HEK293 (cell line): ENCODE data around the gene TRNAU1AP.

Experiments used
- BCL11A ChIP-seq: fragments of 450-650 bp; formaldehyde crosslinking; IDR thresholded peaks from 2 replicates; pipeline ENCODE4 v1.5.1; 2016; ENCODE audit warnings: low read depth, missing biosample characterization, missing genetic modification characterization
- EGR2 ChIP-seq: fragments of 450-650 bp; formaldehyde crosslinking; IDR thresholded peaks from 2 replicates; pipeline ENCODE4 v1.5.1; 2016; ENCODE audit warnings: low read depth, missing biosample characterization, missing genetic modification characterization
- GLIS2 ChIP-seq: fragments of 450-650 bp; formaldehyde crosslinking; IDR thresholded peaks from 2 replicates; pipeline ENCODE4 v1.5.1; 2016; ENCODE audit warnings: missing biosample characterization, missing genetic modification characterization
- KLF10 ChIP-seq: fragments of 450-650 bp; IDR thresholded peaks from 2 replicates; pipeline ENCODE4 v1.5.1; 2018; ENCODE audit warnings: missing biosample characterization, mild to moderate bottlenecking, missing genetic modification characterization
- KLF16 ChIP-seq: fragments of 450-650 bp; formaldehyde crosslinking; IDR thresholded peaks from 2 replicates; pipeline ENCODE4 v1.5.1; 2017; ENCODE audit warnings: missing biosample characterization, missing genetic modification characterization
- OSR2 ChIP-seq: fragments of 450-650 bp; formaldehyde crosslinking; IDR thresholded peaks from 2 replicates; pipeline ENCODE4 v1.5.1; 2016; ENCODE audit warnings: missing biosample characterization, missing genetic modification characterization
- SP2 ChIP-seq: fragments of 450-650 bp; formaldehyde crosslinking; IDR thresholded peaks from 2 replicates; pipeline ENCODE4 v1.5.1; 2016; ENCODE audit warnings: missing biosample characterization, missing genetic modification characterization
- WT1 ChIP-seq: fragments of 450-650 bp; formaldehyde crosslinking; IDR thresholded peaks from 2 replicates; pipeline ENCODE4 v1.5.1; 2016; ENCODE audit warnings: missing biosample characterization, missing genetic modification characterization
- YY2 ChIP-seq: fragments of 450-650 bp; formaldehyde crosslinking; IDR thresholded peaks from 2 replicates; pipeline ENCODE4 v1.5.1; 2016; ENCODE audit warnings: missing biosample characterization, missing genetic modification characterization
- ZBTB7A ChIP-seq: fragments of 450-650 bp; formaldehyde crosslinking; IDR thresholded peaks from 2 replicates; pipeline ENCODE4 v1.5.1; 2016; ENCODE audit warnings: low read depth, missing biosample characterization, missing genetic modification characterization
- ZFP3 ChIP-seq: fragments of 450-650 bp; formaldehyde crosslinking; IDR thresholded peaks from 2 replicates; pipeline ENCODE4 v1.5.1; 2016; ENCODE audit warnings: low read depth, missing biosample characterization, missing genetic modification characterization
- ZNF184 ChIP-seq: fragments of 450-650 bp; IDR thresholded peaks from 2 replicates; pipeline ENCODE4 v1.5.1; 2018; ENCODE audit warnings: missing biosample characterization, mild to moderate bottlenecking, missing genetic modification characterization
- ZNF335 ChIP-seq: fragments of 450-650 bp; formaldehyde crosslinking; conservative IDR thresholded peaks from 2 replicates; pipeline ENCODE4 v1.5.1; 2016; ENCODE audit warnings: missing biosample characterization, missing genetic modification characterization
- ZNF394 ChIP-seq: fragments of 450-650 bp; formaldehyde crosslinking; IDR thresholded peaks from 2 replicates; pipeline ENCODE4 v1.5.1; 2016; ENCODE audit warnings: missing biosample characterization, missing genetic modification characterization, mild to moderate bottlenecking, moderate library complexity, borderline replicate concordance
- ZNF529 ChIP-seq: fragments of 450-650 bp; formaldehyde crosslinking; IDR thresholded peaks from 2 replicates; pipeline ENCODE4 v1.5.1; 2017; ENCODE audit warnings: missing genetic modification characterization, missing biosample characterization; ENCODE audit not compliant: insufficient replicate concordance
- ZNF610 ChIP-seq: fragments of 450-650 bp; formaldehyde crosslinking; IDR thresholded peaks from 2 replicates; pipeline ENCODE4 v1.5.1; 2016; ENCODE audit warnings: missing biosample characterization, missing genetic modification characterization, borderline replicate concordance
- ZNF629 ChIP-seq: fragments of 450-650 bp; formaldehyde crosslinking; IDR thresholded peaks from 2 replicates; pipeline ENCODE4 v1.5.1; 2017; ENCODE audit warnings: missing biosample characterization, missing genetic modification characterization
- ZSCAN30 ChIP-seq: fragments of 450-650 bp; IDR thresholded peaks from 2 replicates; pipeline ENCODE4 v1.5.1; 2018; ENCODE audit warnings: missing biosample characterization, mild to moderate bottlenecking, missing genetic modification characterization, moderate library complexity
- TF ChIP-seq, protein P1 (sequence below): fragments of 450-650 bp; formaldehyde crosslinking; conservative IDR thresholded peaks from 2 replicates; pipeline ENCODE4 v1.5.1; 2016; ENCODE audit warnings: low read depth, missing biosample characterization, missing genetic modification characterization
- TF ChIP-seq, protein P2 (sequence below): fragments of 450-650 bp; formaldehyde crosslinking; IDR thresholded peaks from 2 replicates; pipeline ENCODE4 v1.5.1; 2016; ENCODE audit warnings: missing biosample characterization, missing genetic modification characterization
- TF ChIP-seq, protein P3 (sequence below): fragments of 450-650 bp; formaldehyde crosslinking; IDR thresholded peaks from 2 replicates; pipeline ENCODE4 v1.5.1; 2016; ENCODE audit warnings: missing biosample characterization, missing genetic modification characterization
- TF ChIP-seq, protein P4 (sequence below): fragments of 450-650 bp; formaldehyde crosslinking; IDR thresholded peaks from 2 replicates; pipeline ENCODE4 v1.5.1; 2016; ENCODE audit warnings: missing biosample characterization, missing genetic modification characterization
- TF ChIP-seq, protein P5 (sequence below): fragments of 450-650 bp; formaldehyde crosslinking; IDR thresholded peaks from 2 replicates; pipeline ENCODE4 v1.5.1; 2016; ENCODE audit warnings: missing biosample characterization, missing genetic modification characterization

The TRNAU1AP gene

DNA sequence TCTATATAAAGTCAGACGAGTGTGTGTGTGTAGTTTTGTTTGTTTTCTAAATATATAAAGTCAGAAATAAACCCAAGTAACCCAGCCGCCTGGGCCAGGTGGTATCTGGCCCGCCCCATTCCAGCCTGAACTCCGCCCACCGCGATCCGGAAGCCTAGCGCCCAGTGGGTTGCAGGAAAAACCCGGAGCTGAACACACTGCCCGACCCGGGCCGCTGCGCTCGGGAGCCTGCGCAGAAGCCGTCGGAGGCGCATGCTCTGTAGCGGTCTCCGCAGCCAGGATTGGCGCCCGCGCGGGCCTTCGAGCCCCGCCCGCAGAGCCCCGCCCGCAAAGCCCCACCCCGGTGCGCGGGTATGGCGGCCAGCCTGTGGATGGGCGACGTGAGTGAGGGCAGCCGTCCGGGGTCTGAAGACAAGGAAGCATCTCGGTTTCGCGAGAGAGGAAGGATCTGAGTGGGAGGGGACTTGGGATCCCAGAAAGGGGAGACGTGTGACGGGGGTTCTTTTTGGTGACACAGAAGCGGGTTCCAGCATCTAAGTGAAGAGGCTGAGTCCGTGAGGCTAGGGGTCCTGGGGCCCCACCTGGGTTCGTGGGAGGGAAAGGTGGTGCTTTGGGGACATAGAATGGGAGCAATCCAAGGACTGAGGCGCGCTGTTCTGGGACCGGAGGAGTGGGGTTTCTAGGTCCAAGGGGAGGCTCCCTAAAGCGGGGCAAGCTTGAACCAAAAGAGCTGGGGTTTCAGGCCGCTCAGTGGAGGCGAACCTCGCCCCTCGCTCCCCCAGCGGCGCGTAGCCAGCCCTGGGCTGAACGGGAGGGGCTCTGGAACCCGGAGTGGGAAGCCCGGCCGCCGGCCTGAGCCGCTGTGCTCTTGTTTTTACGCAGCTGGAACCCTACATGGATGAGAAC is at the start of gene TRNAU1AP (continued):
- TF ChIP-seq ZFP3 (no peak), KLF10 (tag by site-specific recombination) (peak; percentile 67; the same call in 1 of the 2 replicates), OSR2 (tag by site-specific recombination) (peak; percentile 38; the same call in 1 of the 2 replicates), GLIS2 (tag by site-specific recombination) (peak; percentile 95), ZNF629 (tag by site-specific recombination) (peak; percentile 63), SP2 (tag by site-specific recombination) (peak; percentile 71), EGR2 (tag by site-specific recombination) (peak; percentile 36; the same call in 1 of the 2 replicates), ZSCAN30 (tag by site-specific recombination) (peak; percentile 76), ZNF184 (tag by site-specific recombination) (peak; percentile 86), KLF16 (tag by site-specific recombination) (peak; percentile 88), ZNF529 (tag by site-specific recombination) (no peak), ZNF610 (tag by site-specific recombination) (no peak; the same call in 1 of the 2 replicates), YY2 (peak; percentile 88), ZNF394 (tag by site-specific recombination) (peak; percentile 63; the same call in 1 of the 2 replicates), ZNF335 (tag by site-specific recombination) (peak; percentile 81), BCL11A (tag by site-specific recombination) (no peak), ZBTB7A (peak; percentile 64; the same call in 1 of the 2 replicates), WT1 (tag by site-specific recombination) (peak; percentile 41)
- TF ChIP-seq, protein P1, sequence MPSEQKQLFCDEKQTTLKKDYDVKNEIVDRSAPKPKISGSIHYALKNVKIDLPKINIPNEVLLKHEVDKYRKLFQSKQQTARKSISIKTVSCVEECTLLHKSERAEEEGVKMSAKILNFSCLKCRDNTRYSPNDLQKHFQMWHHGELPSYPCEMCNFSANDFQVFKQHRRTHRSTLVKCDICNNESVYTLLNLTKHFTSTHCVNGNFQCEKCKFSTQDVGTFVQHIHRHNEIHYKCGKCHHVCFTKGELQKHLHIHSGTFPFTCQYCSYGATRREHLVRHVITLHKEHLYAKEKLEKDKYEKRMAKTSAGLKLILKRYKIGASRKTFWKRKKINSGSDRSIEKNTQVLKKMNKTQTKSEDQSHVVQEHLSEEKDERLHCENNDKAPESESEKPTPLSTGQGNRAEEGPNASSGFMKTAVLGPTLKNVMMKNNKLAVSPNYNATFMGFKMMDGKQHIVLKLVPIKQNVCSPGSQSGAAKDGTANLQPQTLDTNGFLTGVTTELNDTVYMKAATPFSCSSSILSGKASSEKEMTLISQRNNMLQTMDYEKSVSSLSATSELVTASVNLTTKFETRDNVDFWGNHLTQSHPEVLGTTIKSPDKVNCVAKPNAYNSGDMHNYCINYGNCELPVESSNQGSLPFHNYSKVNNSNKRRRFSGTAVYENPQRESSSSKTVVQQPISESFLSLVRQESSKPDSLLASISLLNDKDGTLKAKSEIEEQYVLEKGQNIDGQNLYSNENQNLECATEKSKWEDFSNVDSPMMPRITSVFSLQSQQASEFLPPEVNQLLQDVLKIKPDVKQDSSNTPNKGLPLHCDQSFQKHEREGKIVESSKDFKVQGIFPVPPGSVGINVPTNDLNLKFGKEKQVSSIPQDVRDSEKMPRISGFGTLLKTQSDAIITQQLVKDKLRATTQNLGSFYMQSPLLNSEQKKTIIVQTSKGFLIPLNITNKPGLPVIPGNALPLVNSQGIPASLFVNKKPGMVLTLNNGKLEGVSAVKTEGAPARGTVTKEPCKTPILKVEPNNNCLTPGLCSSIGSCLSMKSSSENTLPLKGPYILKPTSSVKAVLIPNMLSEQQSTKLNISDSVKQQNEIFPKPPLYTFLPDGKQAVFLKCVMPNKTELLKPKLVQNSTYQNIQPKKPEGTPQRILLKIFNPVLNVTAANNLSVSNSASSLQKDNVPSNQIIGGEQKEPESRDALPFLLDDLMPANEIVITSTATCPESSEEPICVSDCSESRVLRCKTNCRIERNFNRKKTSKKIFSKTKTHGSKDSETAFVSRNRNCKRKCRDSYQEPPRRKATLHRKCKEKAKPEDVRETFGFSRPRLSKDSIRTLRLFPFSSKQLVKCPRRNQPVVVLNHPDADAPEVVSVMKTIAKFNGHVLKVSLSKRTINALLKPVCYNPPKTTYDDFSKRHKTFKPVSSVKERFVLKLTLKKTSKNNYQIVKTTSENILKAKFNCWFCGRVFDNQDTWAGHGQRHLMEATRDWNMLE (tag by site-specific recombination): peak; percentile 8; the same call in 1 of the 2 replicates
- TF ChIP-seq, protein P2, sequence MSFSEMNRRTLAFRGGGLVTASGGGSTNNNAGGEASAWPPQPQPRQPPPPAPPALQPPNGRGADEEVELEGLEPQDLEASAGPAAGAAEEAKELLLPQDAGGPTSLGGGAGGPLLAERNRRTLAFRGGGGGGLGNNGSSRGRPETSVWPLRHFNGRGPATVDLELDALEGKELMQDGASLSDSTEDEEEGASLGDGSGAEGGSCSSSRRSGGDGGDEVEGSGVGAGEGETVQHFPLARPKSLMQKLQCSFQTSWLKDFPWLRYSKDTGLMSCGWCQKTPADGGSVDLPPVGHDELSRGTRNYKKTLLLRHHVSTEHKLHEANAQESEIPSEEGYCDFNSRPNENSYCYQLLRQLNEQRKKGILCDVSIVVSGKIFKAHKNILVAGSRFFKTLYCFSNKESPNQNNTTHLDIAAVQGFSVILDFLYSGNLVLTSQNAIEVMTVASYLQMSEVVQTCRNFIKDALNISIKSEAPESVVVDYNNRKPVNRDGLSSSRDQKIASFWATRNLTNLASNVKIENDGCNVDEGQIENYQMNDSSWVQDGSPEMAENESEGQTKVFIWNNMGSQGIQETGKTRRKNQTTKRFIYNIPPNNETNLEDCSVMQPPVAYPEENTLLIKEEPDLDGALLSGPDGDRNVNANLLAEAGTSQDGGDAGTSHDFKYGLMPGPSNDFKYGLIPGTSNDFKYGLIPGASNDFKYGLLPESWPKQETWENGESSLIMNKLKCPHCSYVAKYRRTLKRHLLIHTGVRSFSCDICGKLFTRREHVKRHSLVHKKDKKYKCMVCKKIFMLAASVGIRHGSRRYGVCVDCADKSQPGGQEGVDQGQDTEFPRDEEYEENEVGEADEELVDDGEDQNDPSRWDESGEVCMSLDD (tag by site-specific recombination): peak; percentile 66; the same call in 1 of the 2 replicates
- TF ChIP-seq, protein P3, sequence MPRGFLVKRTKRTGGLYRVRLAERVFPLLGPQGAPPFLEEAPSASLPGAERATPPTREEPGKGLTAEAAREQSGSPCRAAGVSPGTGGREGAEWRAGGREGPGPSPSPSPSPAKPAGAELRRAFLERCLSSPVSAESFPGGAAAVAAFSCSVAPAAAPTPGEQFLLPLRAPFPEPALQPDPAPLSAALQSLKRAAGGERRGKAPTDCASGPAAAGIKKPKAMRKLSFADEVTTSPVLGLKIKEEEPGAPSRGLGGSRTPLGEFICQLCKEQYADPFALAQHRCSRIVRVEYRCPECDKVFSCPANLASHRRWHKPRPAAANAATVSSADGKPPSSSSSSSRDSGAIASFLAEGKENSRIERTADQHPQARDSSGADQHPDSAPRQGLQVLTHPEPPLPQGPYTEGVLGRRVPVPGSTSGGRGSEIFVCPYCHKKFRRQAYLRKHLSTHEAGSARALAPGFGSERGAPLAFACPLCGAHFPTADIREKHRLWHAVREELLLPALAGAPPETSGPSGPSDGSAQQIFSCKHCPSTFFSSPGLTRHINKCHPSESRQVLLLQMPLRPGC (tag by site-specific recombination): peak; percentile 62
- TF ChIP-seq, protein P4, sequence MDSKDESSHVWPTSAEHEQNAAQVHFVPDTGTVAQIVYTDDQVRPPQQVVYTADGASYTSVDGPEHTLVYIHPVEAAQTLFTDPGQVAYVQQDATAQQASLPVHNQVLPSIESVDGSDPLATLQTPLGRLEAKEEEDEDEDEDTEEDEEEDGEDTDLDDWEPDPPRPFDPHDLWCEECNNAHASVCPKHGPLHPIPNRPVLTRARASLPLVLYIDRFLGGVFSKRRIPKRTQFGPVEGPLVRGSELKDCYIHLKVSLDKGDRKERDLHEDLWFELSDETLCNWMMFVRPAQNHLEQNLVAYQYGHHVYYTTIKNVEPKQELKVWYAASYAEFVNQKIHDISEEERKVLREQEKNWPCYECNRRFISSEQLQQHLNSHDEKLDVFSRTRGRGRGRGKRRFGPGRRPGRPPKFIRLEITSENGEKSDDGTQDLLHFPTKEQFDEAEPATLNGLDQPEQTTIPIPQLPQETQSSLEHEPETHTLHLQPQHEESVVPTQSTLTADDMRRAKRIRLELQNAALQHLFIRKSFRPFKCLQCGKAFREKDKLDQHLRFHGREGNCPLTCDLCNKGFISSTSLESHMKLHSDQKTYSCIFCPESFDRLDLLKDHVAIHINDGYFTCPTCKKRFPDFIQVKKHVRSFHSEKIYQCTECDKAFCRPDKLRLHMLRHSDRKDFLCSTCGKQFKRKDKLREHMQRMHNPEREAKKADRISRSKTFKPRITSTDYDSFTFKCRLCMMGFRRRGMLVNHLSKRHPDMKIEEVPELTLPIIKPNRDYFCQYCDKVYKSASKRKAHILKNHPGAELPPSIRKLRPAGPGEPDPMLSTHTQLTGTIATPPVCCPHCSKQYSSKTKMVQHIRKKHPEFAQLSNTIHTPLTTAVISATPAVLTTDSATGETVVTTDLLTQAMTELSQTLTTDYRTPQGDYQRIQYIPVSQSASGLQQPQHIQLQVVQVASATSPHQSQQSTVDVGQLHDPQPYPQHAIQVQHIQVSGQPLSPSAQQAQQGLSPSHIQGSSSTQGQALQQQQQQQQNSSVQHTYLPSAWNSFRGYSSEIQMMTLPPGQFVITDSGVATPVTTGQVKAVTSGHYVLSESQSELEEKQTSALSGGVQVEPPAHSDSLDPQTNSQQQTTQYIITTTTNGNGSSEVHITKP (tag by site-specific recombination): 0 out of 2 replicates have a peak, but pooled peaks have one; percentile 46
- TF ChIP-seq, protein P5, sequence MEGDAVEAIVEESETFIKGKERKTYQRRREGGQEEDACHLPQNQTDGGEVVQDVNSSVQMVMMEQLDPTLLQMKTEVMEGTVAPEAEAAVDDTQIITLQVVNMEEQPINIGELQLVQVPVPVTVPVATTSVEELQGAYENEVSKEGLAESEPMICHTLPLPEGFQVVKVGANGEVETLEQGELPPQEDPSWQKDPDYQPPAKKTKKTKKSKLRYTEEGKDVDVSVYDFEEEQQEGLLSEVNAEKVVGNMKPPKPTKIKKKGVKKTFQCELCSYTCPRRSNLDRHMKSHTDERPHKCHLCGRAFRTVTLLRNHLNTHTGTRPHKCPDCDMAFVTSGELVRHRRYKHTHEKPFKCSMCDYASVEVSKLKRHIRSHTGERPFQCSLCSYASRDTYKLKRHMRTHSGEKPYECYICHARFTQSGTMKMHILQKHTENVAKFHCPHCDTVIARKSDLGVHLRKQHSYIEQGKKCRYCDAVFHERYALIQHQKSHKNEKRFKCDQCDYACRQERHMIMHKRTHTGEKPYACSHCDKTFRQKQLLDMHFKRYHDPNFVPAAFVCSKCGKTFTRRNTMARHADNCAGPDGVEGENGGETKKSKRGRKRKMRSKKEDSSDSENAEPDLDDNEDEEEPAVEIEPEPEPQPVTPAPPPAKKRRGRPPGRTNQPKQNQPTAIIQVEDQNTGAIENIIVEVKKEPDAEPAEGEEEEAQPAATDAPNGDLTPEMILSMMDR: no peak
